Esophagus muscularis mucosa (tissue), 4 donors: Measurements from ENCODE around the gene TMED1.

Experiments
- CTCF ChIP-seq, 3 experiments: fragments of 200-600 bp in 2 of 3; fragments of 450-650 bp in 1 of 3; sonication (generic) in 2 of 3; IDR thresholded peaks; one replicate each; pipeline ENCODE4 v1.5.1; 2017 to 2019; ENCODE audit warnings: antibody characterized with exemption in 3 of 3, mild to moderate bottlenecking in 2 of 3, moderate library complexity in 1 of 3
- EP300 ChIP-seq: sonication (generic); formaldehyde crosslinking; IDR thresholded peaks from one replicate; pipeline ENCODE4 v1.6.1; 2017; ENCODE audit warnings: antibody characterized with exemption
- POLR2A ChIP-seq: fragments of 450-650 bp; IDR thresholded peaks from one replicate; pipeline ENCODE4 v1.6.1; 2017; ENCODE audit warnings: antibody characterized with exemption, moderate library complexity, mild to moderate bottlenecking, low read depth

- TF ChIP-seq EP300 (no peak), CTCF (IDR thresholded peaks at IDR 0.05) (peak; percentile 22 to 58 (median 44)), POLR2A (no peak)
These were observed at the start of gene TMED1 for GRCh38 chr19:10835754-10836478.
